HG03520 (cell line): ENCODE measurements around the gene SCIMP.
"Not testable (repeated sequence)": the region's sequence is repeated elsewhere in the genome, so short reads cannot be mapped to it uniquely, and the experiment has no call there.

Experiments used
- ATAC-seq: cut with Tn5 transposase; IDR thresholded peaks from one replicate; pipeline ENCODE4 v1.9.1; 2021; ENCODE audit warnings: mild to moderate bottlenecking, moderate library complexity; ENCODE audit not compliant: unreplicated experiment

SCIMP gene

DNA sequence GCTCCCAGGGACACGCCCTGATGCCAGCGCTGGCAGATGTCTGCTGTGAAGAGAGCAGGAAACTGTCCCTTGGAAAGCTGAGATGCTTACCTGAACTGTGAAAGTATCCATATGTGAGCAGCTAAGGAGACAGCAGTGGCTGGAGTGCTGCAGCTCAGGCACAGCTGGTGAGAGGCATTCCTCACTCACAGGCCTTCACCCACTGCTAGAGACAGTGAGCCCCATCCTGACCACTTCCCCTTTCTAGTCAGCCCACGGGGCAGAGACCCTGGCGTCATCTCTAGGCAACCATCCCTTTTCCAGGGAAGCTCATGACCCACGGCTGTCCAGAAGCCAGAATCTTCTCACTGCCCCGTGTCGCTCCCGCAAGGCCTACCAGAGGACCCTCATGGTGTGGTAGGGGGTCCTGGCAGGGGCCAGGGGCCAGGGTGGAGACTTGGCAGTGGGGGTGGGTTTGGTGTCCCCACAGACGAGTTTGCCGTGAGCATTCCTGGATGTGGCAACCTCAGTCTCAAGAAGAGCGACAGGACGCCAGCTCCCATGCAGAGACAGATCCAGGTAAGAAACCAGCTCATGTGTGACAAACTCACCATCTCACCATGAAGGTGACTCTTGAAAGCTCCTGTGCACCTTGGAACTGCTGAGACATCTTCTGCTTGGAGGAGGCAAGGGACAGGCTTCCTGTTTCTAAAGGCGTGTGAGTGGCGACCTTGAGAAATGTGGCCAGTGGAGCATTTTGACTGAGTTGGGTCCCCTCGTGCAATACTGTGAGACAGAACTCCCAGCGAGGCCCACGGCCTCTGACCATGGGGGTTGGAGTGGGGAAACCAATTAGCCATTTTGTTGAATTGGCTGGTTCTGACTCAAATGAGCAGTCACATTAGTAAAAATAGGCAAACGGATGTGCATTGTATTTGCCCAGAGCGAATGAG is at the start of gene SCIMP:
Gene SCIMP, minus strand, starts transcription at position 216 of the 932 bp plus-strand sequence. Its CDS starts 105 bp downstream, at position 111.
- no peak for ATAC-seq

DNA sequence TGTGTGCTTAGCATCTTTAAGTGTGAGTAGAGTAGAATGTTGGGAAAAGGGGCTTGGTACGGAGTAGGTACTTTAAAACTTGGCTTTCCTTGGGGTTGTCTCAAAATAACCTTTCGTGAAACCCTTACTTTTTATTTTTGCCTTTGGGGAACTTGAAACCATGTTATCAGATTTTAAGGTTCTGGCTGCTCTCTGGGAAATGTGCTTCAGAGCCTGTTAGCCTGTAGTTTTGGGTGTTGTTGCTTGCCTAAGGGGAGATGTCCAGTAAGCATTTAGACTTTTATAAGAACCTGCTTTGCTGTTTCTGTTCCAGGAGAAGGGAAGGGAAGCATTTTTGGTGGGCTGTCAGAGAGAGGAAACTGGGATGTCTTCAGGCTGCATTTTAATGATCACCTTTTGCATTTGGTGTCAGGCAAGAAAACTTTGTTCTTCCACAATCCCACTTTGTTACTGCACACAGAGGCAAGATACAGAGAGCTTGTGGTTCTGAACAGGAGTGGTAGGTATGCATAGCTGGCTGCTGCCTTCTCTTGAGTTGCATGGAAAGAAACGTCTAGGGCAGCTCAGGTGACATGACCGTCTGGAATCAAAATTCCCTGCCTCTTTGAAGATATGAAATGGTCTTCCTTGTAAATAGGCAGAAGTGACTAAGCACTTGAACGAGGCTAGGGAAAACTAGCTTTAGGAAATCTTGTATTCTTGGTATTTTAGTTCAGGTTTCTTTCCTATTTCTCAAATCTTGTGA is 49.1 kb upstream of the SCIMP start:
- ATAC-seq: no peak

DNA sequence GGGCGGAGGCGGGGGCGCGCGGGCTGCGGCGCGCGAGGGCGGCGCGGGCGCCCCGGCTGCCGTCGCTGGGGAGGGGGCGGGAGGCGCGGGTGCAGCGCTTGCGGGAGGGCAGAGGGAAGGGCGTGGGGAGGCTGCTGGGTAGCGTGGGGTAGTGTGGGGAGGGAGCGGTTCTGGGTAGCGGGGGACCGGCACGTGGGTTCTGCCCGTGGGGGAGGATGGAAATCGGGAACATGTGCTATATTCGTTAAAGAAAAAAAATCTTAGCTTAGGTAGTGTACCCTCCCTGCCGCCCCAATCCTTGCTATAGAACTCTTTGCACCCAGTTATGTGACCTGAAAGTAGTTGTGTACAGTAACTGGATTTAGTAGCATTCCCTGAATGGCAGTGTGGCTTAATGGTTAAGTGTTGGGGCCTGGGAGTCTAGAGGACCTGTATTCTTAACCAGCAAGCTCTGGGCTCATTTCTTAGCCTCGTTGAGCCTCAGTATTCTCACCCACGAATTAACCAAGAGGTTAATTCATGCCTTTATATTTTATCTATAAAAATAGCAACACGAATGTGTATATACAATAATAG is 48.1 kb upstream of the SCIMP start:
- peak; percentile 32 for ATAC-seq

DNA sequence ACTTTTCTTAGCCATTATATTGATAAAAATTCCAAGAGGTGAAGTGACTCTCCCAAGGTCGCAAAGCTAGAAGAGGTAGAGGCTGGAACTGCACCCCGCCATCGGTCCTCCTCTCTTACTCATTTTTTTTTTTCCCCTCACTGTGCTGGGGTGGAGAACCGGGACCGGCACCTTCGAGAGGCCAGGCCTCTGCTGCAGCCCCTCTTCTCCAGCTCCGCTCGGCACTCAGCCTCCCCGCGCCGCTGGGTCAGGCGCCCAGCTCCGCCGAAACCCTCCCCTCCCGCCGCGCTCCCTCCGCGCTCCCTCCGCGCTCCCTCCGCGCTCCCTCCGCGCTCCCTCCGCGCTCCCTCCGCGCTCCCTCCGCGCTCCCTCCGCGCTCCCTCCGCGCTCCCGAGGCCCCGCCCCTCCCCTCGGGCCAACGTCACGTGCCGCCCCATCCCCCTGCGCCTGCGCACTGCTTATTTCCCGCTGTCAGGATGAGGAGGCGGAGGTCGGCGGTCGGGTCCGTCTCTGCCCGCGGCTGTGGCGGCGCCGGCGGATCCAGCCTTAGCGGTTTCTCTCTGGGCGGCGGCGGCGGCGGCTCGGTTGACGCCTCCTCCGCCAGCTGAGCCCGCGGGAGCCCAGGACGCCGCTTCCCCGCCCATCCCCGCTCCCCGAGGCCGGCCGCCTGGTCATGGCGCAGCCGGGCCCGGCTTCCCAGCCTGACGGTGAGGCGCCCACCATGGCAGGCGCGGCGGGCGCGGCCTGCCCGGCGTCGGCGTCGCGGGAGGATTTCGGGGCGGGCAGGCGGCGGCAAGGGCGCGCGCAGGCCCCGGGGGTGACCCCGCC is 47.4 kb upstream of the SCIMP start, which contains the start of gene RABEP1:
Gene RABEP1, plus strand, starts transcription at position 471 of the 828 bp plus-strand sequence. Its CDS starts 203 bp downstream, at position 674.
- peak; percentile 65 for ATAC-seq

DNA sequence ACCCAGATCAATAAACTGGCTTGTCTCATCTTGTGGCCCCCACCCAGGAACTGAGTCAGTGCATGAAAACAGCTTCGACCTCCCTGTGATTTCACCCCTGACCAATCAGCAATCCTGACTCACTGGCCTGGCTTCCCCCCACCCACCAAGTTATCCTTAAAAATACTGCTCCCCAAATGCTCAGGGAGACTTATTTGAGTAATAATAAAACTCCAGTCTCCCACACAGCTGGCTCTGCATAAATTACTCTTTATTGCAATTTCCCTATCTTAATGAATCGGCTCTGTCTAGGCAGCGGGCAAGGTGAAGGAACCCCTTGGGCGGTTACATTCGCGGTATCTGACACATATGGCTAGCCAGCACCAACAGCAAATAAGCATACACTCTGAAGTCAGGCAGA is 37.7 kb upstream of the SCIMP start:
- ATAC-seq: no peak

DNA sequence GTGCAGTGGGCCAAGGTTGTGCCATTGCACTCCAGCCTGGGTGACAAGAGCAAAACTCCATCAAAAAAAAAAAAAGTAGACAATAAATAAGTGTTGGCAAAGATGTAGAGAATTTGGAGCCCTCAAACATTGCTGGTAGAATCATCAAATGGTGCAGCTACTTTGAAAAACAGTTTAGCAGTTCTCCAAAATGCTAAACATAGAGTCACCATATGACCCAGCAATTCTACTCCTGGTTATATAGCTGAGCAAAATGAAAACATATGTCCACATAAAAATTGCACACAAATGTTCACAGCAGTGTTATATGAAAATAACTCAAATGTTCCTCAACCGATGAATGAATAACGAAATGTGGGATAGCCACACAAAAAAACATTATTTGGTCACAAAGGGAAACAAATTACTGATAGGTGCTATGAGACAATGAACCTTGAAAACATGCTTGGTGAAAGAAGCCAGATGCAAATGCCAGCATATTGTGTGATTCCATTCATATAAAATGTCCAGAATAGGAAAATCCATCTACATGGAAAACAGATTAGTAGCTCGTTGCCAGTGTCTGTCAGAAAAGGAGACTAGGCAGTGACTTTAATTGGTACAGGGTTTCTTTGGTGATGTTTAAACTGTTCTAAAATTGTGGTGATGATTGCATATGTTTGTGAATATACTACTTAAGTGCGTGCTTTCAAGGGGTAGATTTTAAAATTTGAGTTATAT is 34.7 kb upstream of the SCIMP start:
- no peak for ATAC-seq

DNA sequence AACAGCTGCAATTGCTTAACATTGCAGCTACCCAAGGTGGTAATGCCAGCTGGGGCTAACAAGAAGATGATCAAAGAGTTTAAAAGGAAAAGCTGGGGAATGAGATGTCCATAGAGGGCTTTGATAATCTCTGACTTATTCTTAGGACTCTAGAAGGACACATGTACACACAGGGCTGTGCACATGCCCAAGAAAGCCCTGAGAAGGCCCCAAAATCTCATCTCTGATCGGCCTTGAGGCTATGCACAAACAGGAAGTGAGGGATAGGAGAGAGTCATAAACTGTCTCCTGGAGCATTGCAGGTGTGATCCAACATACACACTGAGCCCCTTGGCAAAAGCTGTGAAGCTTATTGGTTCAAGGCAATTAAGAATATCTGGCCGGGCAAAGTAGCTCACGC is 30.2 kb upstream of the SCIMP start:
- ATAC-seq: no peak

DNA sequence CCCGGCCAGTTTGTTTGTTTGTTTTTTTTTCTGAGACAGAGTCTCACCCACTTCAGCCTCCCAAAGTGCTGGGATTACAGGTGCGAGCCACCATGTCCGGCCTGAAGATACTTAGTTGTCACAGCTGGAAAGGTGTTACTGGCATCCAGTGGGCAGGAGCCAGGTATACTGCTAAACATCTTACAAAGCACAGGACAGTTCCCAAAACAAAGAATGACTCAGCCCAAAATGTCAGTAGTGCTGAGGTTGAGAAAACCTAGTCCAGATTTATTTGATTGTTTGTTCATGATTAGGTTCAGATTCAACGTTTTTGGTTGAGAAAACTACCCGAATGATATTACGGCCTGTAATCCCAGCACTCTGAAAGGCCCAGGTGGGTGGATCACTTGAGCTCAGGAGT is 28.8 kb upstream of the SCIMP start:
- ATAC-seq: no peak

DNA sequence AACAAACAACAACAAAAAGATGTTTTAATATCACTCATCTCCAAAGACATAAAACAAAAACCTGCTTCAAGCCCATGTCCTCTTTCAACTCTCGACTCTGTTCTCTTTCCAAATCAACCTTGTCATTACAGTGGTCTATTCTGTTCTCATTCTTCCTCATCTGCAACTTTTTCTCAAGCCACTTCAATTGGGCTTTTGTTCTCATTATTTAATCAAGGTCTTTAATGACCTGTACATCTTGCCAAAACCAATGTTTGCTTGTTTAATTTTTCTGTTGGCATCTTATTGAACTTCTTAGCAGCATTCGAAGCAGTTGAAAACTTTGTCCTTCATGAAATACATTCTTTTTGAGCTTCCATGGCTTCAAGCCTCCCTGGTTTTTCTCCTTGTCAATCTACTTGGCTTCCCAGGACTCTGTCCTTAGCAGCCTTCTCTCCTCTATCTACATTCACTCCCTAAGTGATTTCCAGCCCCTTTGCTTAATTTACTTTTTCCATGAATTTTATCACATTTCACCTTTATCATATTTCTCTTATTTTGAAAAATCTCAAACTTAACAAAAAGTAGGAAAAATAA is 27.8 kb upstream of the SCIMP start:
- no peak for ATAC-seq

DNA sequence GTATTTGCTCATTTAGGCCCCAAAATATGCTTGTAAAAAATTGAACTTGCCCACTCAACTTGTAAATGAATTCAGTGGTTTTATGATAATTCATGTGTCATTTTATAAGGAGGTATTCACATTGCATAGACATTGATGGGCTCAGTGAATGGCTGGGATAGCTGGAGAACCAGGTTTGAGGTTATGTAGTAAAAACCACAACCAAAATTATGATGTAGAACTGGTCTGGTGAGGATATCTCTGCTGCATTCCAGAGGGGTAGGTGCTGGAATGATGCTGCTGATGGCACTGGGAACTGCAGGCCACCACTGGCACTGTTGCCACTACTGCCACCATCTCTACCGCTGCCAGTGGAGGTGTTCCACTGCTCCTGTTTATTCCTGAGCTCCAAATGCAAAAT is 25.9 kb upstream of the SCIMP start:
- no peak for ATAC-seq

DNA sequence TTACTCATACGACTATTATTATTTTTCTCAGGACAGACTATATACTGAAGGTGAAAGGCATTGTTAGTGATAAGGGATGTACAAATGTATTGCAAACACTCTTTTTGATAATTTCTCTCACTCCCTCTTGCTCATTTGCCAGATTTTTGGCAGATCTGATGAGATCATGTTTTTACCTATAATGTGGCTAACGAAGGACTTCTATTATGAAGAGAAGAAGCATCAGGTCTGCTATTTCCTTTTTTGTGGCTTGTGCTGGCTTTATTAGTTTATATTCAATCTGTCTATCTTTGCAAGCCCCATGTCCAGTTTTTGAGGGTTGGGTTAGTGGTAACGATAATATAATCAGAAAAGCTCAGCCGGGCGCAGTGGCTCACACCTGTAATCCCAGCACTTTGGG is 22.5 kb upstream of the SCIMP start:
- no peak for ATAC-seq

DNA sequence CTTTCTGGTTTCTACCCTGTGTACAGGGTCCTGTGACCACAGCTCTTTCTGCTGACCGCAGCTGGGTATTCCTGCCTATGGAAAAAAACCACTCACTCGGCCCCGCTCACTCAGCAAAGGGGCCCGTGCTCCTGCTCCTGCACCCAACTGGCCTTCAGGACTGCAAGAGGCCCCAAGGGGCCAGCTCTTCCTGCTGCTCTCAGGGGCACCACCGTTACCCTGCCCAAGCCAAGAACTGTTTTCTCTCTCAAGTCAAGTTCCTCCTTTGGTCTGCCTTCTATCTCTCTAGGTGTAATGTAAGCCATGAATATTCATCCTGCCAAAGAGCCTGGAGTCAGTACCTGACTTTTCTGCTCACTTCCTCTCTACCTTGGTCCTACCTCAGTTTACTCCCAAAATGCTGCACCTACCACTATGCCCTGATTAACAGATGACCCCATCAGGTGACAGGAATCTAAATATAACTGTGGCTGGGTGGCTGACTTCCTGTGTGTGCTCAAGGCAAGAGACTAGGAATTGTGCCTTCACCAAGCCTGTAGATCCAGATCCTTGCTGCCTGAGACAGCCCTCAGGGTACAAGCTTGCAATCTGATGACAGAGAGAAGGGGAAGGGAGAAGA is 20.4 kb upstream of the SCIMP start:
- ATAC-seq: no peak

DNA sequence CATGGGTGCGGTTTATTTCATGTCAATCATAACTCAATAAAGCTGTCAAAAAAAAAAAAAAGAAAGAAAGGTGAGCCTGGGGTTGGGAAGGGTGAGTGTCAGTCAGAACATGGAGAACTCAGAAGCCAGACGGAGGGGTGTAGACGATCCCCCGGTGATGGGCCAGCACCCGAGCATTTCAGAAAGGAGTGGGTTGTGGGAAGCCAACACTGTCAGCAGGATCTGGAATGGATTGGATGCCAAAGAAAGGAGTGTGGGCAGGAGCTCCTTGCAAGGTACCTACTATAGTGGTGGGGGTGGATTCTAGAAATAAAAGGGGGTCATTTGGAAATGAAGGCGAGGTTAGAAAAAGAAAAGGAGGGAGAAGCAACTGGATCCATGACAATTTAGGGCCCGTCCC is 19.8 kb upstream of the SCIMP start:
- no peak for ATAC-seq

DNA sequence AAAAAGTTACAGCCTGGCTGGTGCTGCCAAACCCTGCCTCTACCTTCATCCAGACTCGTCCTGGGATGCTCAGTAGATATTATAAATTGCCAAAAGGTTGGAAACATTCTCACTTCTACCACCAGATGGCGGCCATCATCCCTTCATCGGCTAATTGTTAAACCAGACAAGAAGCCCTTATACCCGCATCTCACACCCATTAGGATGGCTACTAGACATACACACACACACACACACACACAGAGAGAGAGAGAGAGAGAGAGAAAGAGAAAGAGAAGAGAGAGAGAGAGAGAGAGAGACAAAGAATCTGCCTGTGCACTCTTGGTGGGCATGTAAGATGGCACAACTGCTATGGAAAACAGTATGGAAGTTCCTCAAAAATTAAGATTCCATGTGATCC is 15.0 kb upstream of the SCIMP start:
- no peak for ATAC-seq

DNA sequence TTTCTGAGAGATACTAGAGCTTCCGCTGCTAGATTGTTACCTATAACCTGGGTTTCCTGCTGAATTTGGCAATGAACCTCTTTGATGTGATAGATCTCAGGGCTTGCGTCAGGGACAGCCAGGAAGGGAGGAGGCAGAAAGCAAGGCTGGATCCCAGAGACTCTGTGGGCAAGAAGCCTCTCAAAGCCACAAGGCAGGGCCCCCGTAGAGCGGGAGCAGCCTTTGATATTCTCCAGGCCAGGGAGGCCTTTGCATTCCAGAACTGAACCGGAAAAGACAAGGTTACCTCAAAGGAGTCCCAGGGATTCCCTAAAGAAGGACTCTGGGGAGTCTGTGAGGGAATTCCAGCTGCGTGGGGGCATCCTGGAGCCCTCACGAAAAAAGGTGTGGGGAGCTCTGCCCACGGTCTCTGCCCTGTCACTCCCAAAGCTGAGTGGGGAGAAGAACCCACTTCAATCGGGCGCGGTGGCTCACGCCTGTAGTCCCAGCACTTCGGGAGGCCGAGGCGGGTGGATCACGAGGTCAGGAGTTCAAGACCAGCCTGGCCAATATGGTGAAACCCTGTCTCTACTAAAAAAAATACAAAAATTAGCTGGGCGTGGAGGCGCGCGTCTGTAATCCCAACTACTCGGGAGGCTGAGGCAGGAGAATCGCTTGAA is 14.3 kb upstream of the SCIMP start:
- ATAC-seq: no peak

DNA sequence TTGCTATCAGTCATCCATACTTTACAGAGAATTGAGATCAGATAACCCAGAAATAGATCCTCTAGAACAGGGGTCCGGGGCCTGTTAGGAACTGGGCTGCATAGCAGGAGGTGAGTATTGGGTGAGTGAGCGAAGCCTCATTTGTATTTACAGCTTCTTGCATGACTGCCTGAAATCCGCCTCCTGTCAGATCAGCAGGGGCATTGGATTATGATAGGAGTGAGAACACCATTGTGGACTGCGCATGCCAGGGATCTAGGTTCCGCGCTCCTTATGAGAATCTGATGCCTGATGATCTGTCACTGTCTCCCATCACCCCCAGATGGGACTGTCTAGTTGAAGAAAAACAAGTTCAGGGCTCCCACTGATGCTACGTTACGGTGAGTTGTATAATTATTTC is 13.0 kb upstream of the SCIMP start:
- no peak for ATAC-seq

DNA sequence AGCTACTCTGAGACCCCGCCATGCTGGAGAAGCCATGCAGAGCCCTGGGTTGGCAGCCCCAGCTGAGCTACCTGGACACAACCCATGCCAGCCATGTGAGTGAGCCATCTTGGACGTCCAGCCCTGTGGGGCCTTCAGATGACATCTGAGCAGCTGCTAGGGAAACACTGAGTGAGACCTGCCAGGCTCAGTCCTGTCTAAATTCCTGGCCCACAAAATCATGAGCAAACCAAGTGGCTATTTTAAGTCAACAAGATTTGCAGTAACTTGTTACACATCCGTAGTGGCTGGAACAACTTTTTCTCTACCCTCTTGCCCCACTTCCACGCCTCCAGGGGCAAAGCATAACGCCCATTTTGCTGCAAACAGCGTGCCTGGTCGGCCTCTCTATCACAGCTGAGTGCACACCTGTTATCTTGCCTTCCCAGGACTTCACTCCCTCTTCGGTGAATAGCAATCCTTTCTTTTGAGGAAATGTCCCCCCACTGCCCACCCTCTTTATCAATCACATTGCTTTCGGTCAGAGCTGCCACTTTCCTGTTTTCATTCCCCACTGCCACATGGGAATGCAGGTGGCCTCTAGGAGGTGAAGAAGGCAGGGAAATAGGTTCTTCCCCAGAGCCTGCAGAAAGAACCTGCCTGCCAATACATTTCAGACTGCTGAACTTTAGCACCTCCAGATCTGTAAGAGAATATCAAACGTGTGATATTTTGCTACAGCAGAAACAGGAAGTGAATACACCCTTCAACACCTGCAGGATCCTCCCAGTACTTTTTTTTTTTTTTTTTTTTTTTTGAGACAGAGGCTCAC is 7.4 kb upstream of the SCIMP start:
- ATAC-seq: no peak

DNA sequence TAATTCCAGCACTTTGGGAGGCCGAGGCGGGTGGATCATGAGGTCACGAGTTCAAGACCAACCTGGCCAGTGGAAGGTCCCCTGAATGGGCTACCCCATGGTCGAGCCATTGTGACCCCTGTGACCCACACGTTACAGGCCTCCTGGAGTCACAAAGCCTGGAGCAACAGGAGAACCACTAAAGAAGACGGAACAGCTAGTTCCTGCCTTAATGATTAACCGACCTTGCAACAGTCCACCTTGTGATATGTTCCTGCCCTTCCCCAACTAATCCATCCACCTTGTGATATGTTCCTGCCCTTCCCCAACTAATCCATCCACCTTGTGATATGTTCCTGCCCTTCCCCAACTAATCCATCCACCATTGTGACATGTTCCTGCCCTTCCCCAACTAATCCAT is 5.1 kb upstream of the SCIMP start:
- not testable (repeated sequence) for ATAC-seq
